SU-DHL-6 (cell line): ENCODE results near the gene TRAF2.

Experiments
- EZH2phosphoT487 ChIP-seq: fragments of 200-600 bp; sonication (generic), shearing (Covaris generic); conservative IDR thresholded peaks from 2 replicates; pipeline ENCODE4 v1.6.1; 2018; ENCODE audit warnings: mild to moderate bottlenecking, antibody characterized with exemption, low read length, moderate library complexity, mixed read lengths
- TF ChIP-seq, protein P1 (sequence below): fragments of 200-600 bp; sonication (generic); IDR thresholded peaks from one replicate; pipeline ENCODE4 v1.5.1; 2017; ENCODE audit warnings: antibody characterized with exemption, mild to moderate bottlenecking, low read length, moderate library complexity; ENCODE audit not compliant: insufficient read depth, poor library complexity, severe bottlenecking

GRCh38 chr9:136850866-136851775, 35.2 kb upstream of the TRAF2 start:
- TF ChIP-seq, protein P1, sequence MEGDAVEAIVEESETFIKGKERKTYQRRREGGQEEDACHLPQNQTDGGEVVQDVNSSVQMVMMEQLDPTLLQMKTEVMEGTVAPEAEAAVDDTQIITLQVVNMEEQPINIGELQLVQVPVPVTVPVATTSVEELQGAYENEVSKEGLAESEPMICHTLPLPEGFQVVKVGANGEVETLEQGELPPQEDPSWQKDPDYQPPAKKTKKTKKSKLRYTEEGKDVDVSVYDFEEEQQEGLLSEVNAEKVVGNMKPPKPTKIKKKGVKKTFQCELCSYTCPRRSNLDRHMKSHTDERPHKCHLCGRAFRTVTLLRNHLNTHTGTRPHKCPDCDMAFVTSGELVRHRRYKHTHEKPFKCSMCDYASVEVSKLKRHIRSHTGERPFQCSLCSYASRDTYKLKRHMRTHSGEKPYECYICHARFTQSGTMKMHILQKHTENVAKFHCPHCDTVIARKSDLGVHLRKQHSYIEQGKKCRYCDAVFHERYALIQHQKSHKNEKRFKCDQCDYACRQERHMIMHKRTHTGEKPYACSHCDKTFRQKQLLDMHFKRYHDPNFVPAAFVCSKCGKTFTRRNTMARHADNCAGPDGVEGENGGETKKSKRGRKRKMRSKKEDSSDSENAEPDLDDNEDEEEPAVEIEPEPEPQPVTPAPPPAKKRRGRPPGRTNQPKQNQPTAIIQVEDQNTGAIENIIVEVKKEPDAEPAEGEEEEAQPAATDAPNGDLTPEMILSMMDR = no peak
- TF ChIP-seq EZH2phosphoT487 = no peak
